ENCODE results near the gene ZC3H12C. TPM values are rescaled to one million over a fixed set of nuclear protein-coding genes. Genes with fewer than 3 reads are reported as not detected.
"Not testable (repeated sequence)": the region's sequence is repeated elsewhere in the genome, so short reads cannot be mapped to it uniquely, and the experiment has no call there.

Gene ZC3H12C
- total RNA-seq, 4 donors from 2014 or later = 2.3 to 27.6 (median 18.6) TPM

GRCh38 chr11:110185599-110185998 lies 92.4 kb downstream of the ZC3H12C start:
- Histone ChIP-seq H3K9me3 (no peaks in the 10 kb centered on the region), H3K27ac (no peak overlapping the region), H3K36me3 (no peaks in the 10 kb centered on the region), H3K4me3 (no peak overlapping the region), H3K4me1 (no peaks in the 10 kb centered on the region), H3K27me3 (no peaks in the 10 kb centered on the region)
- intact Hi-C loops (cut with DNase I; ENCODE audit: low total_unique reads) = no loop called here
- TF ChIP-seq CTCF (IDR thresholded peaks at IDR 0.05) (no peak), POLR2A (IDR thresholded peaks at IDR 0.05) (no peak)
- DNase-seq = no peak

- intact Hi-C loops (cut with DNase I; ENCODE audit: low total_unique reads) = no loop called here
- H3K27me3 ChIP-seq = no peaks in the 10 kb centered on the region
- no peaks in the 10 kb centered on the region for H3K9me3 ChIP-seq
- TF ChIP-seq POLR2A (IDR thresholded peaks at IDR 0.05) (no peak), CTCF (IDR thresholded peaks at IDR 0.05) (no peak)
- no peak overlapping the region for H3K4me3 ChIP-seq
- H3K4me1 ChIP-seq = no peaks in the 10 kb centered on the region
- no peak overlapping the region for H3K27ac ChIP-seq
- H3K36me3 ChIP-seq = no peaks in the 10 kb centered on the region
- DNase-seq = no peak
Observed at GRCh38 chr11:110186456-110186855, 93.3 kb downstream of the ZC3H12C start.

- TF ChIP-seq CTCF (IDR thresholded peaks at IDR 0.05) (no peak), POLR2A (IDR thresholded peaks at IDR 0.05) (no peak)
- Histone ChIP-seq H3K4me3 (no peak overlapping the region), H3K4me1 (no peaks in the 10 kb centered on the region), H3K36me3 (no peaks in the 10 kb centered on the region), H3K9me3 (no peaks in the 10 kb centered on the region), H3K27me3 (no peaks in the 10 kb centered on the region), H3K27ac (no peak overlapping the region)
- intact Hi-C loops (cut with DNase I; ENCODE audit: low total_unique reads) = no loop called here
- DNase-seq = no peak
Observed at GRCh38 chr11:110186867-110187266, 93.7 kb downstream of the ZC3H12C start.

- no peaks in the 10 kb centered on the region for H3K36me3 ChIP-seq
- no peak for DNase-seq
- intact Hi-C loops (cut with DNase I; ENCODE audit: low total_unique reads) = no loop called here
- no peak for TF ChIP-seq POLR2A (IDR thresholded peaks at IDR 0.05)
- TF ChIP-seq CTCF (IDR thresholded peaks at IDR 0.05) = no peak
- H3K27me3 ChIP-seq = no peaks in the 10 kb centered on the region
- H3K4me3 ChIP-seq = no peak overlapping the region
- no peaks in the 10 kb centered on the region for H3K4me1 ChIP-seq
- H3K27ac ChIP-seq = no peak overlapping the region
- no peaks in the 10 kb centered on the region for H3K9me3 ChIP-seq
Observed at GRCh38 chr11:110187731-110188130, 94.5 kb downstream of the ZC3H12C start.

- intact Hi-C loops (cut with DNase I; ENCODE audit: low total_unique reads) = no loop called here
- Histone ChIP-seq H3K9me3 (no peaks in the 10 kb centered on the region), H3K27ac (no peak overlapping the region), H3K4me1 (no peaks in the 10 kb centered on the region), H3K27me3 (no peaks in the 10 kb centered on the region), H3K36me3 (no peaks in the 10 kb centered on the region), H3K4me3 (no peak overlapping the region)
- no peak for TF ChIP-seq POLR2A (IDR thresholded peaks at IDR 0.05)
- no peak for TF ChIP-seq CTCF (IDR thresholded peaks at IDR 0.05)
- no peak for DNase-seq
Observed at GRCh38 chr11:110190885-110191284, 97.7 kb downstream of the ZC3H12C start.

GRCh38 chr11:110192604-110193282 lies 99.6 kb downstream of the ZC3H12C start:
- H3K4me1 ChIP-seq; H3K9me3 ChIP-seq; H3K27ac ChIP-seq; H3K27me3 ChIP-seq; intact Hi-C loops (cut with DNase I; ENCODE audit: low total_unique reads); H3K36me3 ChIP-seq; DNase-seq; H3K4me3 ChIP-seq: not testable (repeated sequence)

GRCh38 chr11:110194211-110194766 lies 101.1 kb downstream of the ZC3H12C start:
- intact Hi-C loops (cut with DNase I; ENCODE audit: low total_unique reads); H3K27ac ChIP-seq: not testable (repeated sequence)

More at GRCh38 chr11:110194211-110194766, 101.1 kb downstream of the ZC3H12C start:
- not testable (repeated sequence) for H3K27me3 ChIP-seq, H3K4me1 ChIP-seq, DNase-seq, H3K9me3 ChIP-seq, H3K4me3 ChIP-seq, H3K36me3 ChIP-seq
